K562 (cell line): ENCODE measurements around the gene GPR180. TPM values are rescaled to one million over a fixed set of nuclear protein-coding genes. Genes with fewer than 3 reads are reported as not detected.

Experiments
- FOXJ2 ChIP-seq: fragments of 200-800 bp; sonication (Bioruptor generic); IDR thresholded peaks from 2 replicates; pipeline ENCODE4 v1.6.1; 2016; ENCODE audit warnings: missing genetic modification characterization, missing compliant biosample characterization
- FOXK2 ChIP-seq, 2 experiments: fragments of 450-650 bp; IDR thresholded peaks in 1 of 2; conservative IDR thresholded peaks in 1 of 2; 2 replicates each; pipeline ENCODE4 v1.6.1; 2016; ENCODE audit warnings: low read depth in 2 of 2, mild to moderate bottlenecking in 1 of 2
- PTBP1 ChIP-seq: fragments of 200-400 bp; formaldehyde crosslinking; IDR thresholded peaks from 2 replicates; pipeline ENCODE4 v1.6.1; 2017; ENCODE audit warnings: low read depth, low read length
- RBM34 ChIP-seq: fragments of 200-400 bp; formaldehyde crosslinking; IDR thresholded peaks from 2 replicates; pipeline ENCODE4 v1.6.1; 2018; ENCODE audit warnings: low read length, borderline replicate concordance; ENCODE audit not compliant: insufficient read depth
- ZFPM2 ChIP-seq: fragments of 250-450 bp; sonication (Bioruptor Pico); IDR thresholded peaks from 2 replicates; pipeline ENCODE4 v1.5.1; 2022; ENCODE audit warnings: mild to moderate bottlenecking
- ZNF551 ChIP-seq: fragments of 250-450 bp; sonication (Bioruptor Pico); IDR thresholded peaks from 2 replicates; pipeline ENCODE4 v1.5.0; 2021; ENCODE audit warnings: mild to moderate bottlenecking, moderate library complexity
- polyA plus RNA-seq, 8 experiments: library from polyadenylated mRNA; depleted of rRNA in 4 of 8; stranded (reverse) in 5 of 8; unstranded in 3 of 8; fragments of >200 nt; fragmentation: Nextera tagmentation in 2 of 8; fragmentation: Illumina TruSeq in 1 of 8; extraction: Ambion mirVana in 2 of 8; extraction: Trizol in 1 of 8; gene quantifications; 2 replicates each; pipeline versions ENCODE4 v1.2.1 to v1.2.3, GENCODE V29; 2011 to 2014; ENCODE audit warnings: inconsistent platforms in 1 of 8, missing spikeins in 1 of 8
- total RNA-seq, 7 experiments: library from RNA; depleted of rRNA in 6 of 7; stranded (reverse); fragments of >200 nt in 6 of 7; fragmentation: Illumina TruSeq in 2 of 7; extraction: Trizol in 2 of 7; gene quantifications; 2 replicates each; pipeline versions ENCODE4 v1.2.1 to v1.2.3, GENCODE V29; 2011 to 2021; ENCODE audit warnings: low replicate concordance in 1 of 7
- TF ChIP-seq, protein P1 (sequence below), 2 experiments: fragments of 450-650 bp in 1 of 2; IDR thresholded peaks; 2 replicates each; pipeline ENCODE4 v1.6.1; 2011 to 2017; ENCODE audit warnings: low read depth in 2 of 2, antibody characterized with exemption in 1 of 2, borderline replicate concordance in 1 of 2, low read length in 1 of 2, mild to moderate bottlenecking in 1 of 2, mixed read lengths in 1 of 2; ENCODE audit not compliant: control insufficient read depth in 1 of 2
- TF ChIP-seq, protein P2 (sequence below): fragments of 450-650 bp; formaldehyde crosslinking; IDR thresholded peaks from 2 replicates; pipeline ENCODE4 v1.4.0; 2020; ENCODE audit warnings: mild to moderate bottlenecking, mixed read lengths

GPR180 gene
- total and polyA plus RNA-seq, 9 of the 15 experiments (the other 6 are each of a cell fraction or from before 2014, with no cell fraction given): 0.77 to 4.1 (median 1.8) TPM

DNA sequence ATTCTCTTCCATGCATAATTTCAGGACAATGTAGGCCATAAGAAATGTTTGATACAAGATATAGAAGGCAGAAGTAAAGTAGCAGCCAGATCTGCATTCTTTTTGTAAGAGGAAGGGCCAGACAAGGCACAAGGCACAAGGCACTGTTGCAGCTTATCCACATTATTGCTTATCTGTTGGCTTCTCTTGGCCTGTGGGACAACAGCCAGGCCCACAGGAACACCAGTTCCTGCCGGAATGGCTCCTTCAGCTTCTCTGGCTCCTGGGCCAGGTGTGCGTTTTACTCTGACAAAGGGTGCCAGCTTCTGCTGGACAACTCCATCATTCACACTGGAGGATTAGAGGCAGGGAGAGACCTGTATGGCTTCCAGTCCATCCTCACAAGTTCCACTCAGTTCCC, 29.2 kb downstream of the GPR180 start (continued):
- TF ChIP-seq, protein P1, sequence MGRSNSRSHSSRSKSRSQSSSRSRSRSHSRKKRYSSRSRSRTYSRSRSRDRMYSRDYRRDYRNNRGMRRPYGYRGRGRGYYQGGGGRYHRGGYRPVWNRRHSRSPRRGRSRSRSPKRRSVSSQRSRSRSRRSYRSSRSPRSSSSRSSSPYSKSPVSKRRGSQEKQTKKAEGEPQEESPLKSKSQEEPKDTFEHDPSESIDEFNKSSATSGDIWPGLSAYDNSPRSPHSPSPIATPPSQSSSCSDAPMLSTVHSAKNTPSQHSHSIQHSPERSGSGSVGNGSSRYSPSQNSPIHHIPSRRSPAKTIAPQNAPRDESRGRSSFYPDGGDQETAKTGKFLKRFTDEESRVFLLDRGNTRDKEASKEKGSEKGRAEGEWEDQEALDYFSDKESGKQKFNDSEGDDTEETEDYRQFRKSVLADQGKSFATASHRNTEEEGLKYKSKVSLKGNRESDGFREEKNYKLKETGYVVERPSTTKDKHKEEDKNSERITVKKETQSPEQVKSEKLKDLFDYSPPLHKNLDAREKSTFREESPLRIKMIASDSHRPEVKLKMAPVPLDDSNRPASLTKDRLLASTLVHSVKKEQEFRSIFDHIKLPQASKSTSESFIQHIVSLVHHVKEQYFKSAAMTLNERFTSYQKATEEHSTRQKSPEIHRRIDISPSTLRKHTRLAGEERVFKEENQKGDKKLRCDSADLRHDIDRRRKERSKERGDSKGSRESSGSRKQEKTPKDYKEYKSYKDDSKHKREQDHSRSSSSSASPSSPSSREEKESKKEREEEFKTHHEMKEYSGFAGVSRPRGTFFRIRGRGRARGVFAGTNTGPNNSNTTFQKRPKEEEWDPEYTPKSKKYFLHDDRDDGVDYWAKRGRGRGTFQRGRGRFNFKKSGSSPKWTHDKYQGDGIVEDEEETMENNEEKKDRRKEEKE (IDR thresholded peaks at IDR 0.05; ENCODE audit: borderline replicate concordance in 1 of 2, control insufficient read depth in 1 of 2, low read depth in 2 of 2, low read length in 1 of 2): no peak
- TF ChIP-seq FOXK2 (conservative IDR thresholded peaks at IDR 0.05 in 1 of 2, IDR thresholded peaks at IDR 0.05 in 1 of 2; ENCODE audit: low read depth in 2 of 2): no peak
- no peak for TF ChIP-seq PTBP1
- TF ChIP-seq FOXJ2: no peak
- no peak for TF ChIP-seq ZNF551
- TF ChIP-seq, protein P2, sequence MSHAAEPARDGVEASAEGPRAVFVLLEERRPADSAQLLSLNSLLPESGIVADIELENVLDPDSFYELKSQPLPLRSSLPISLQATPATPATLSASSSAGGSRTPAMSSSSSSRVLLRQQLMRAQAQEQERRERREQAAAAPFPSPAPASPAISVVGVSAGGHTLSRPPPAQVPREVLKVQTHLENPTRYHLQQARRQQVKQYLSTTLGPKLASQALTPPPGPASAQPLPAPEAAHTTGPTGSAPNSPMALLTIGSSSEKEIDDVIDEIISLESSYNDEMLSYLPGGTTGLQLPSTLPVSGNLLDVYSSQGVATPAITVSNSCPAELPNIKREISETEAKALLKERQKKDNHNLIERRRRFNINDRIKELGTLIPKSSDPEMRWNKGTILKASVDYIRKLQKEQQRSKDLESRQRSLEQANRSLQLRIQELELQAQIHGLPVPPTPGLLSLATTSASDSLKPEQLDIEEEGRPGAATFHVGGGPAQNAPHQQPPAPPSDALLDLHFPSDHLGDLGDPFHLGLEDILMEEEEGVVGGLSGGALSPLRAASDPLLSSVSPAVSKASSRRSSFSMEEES (CRISPR knock-in tag): no peak
- no peak for TF ChIP-seq RBM34
- TF ChIP-seq ZFPM2: no peak
